WERI-Rb-1 (cell line): ENCODE data around the gene STAB2.

Experiments
- DNase-seq: peaks from one replicate; pipeline ENCODE4 v3.0.0-alpha.2; 2020
- H3K27ac ChIP-seq: fragments of 250-450 bp; sonication (Bioruptor Pico); 2 replicates; pipeline ENCODE4 v1.5.1; 2020; ENCODE audit warnings: mild to moderate bottlenecking, moderate library complexity
- H3K27me3 ChIP-seq: fragments of 250-450 bp; sonication (Bioruptor Pico); 2 replicates; pipeline ENCODE4 v1.5.1; 2021; ENCODE audit warnings: mild to moderate bottlenecking, low read depth, moderate library complexity; ENCODE audit not compliant: insufficient read depth, severe bottlenecking
- H3K36me3 ChIP-seq: fragments of 250-450 bp; sonication (Bioruptor Pico); 2 replicates; pipeline ENCODE4 v1.5.1; 2020; ENCODE audit warnings: mild to moderate bottlenecking, moderate library complexity
- H3K4me3 ChIP-seq: 2 replicates; pipeline ENCODE4 v1.5.1; 2011; ENCODE audit warnings: low read depth, mild to moderate bottlenecking, control low read depth, low read length
- H3K9me3 ChIP-seq: fragments of 250-450 bp; sonication (Bioruptor Pico); 2 replicates; pipeline ENCODE4 v1.5.1; 2021; ENCODE audit warnings: mild to moderate bottlenecking, moderate library complexity; ENCODE audit not compliant: severe bottlenecking
- CTCF ChIP-seq: IDR thresholded peaks from 2 replicates; pipeline ENCODE4 v1.5.1; 2011; ENCODE audit warnings: low read depth, mild to moderate bottlenecking, control low read depth, inconsistent platforms, low read length

The STAB2 gene

GRCh38 chr12:103813426-103813825, 226.4 kb downstream of the STAB2 start:
- H3K4me3 ChIP-seq, result no peak overlapping the region
- TF ChIP-seq CTCF, result no peak
- H3K27me3 ChIP-seq, result no peaks in the 10 kb centered on the region
- DNase-seq, result no peak
- H3K36me3 ChIP-seq, result peaks cover 7% of the 10 kb centered on the region
- no peak overlapping the region for H3K27ac ChIP-seq
- no peaks in the 10 kb centered on the region for H3K9me3 ChIP-seq

- H3K36me3 ChIP-seq, result peaks cover 7% of the 10 kb centered on the region
Observed at GRCh38 chr12:103813949-103814348, 226.9 kb downstream of the STAB2 start.

GRCh38 chr12:103814436-103814835, 227.4 kb downstream of the STAB2 start:
- peaks cover 7% of the 10 kb centered on the region; the same call in 1 of the 2 replicates for H3K36me3 ChIP-seq
- H3K27me3 ChIP-seq, result no peaks in the 10 kb centered on the region
- no peaks in the 10 kb centered on the region for H3K9me3 ChIP-seq
- H3K4me3 ChIP-seq, result no peak overlapping the region
- no peak for DNase-seq
- no peak overlapping the region for H3K27ac ChIP-seq
- no peak for TF ChIP-seq CTCF

More at GRCh38 chr12:103813949-103814348, 226.9 kb downstream of the STAB2 start:
- H3K4me3 ChIP-seq, result no peak overlapping the region
- no peak for TF ChIP-seq CTCF
- no peak overlapping the region for H3K27ac ChIP-seq
- no peaks in the 10 kb centered on the region for H3K27me3 ChIP-seq
- DNase-seq, result no peak
- no peaks in the 10 kb centered on the region for H3K9me3 ChIP-seq
